HepG2 (cell line): ENCODE data around the gene ADCYAP1R1. TPM values are rescaled to one million over a fixed set of nuclear protein-coding genes. Genes with fewer than 3 reads are reported as not detected.

Experiments
- ATAC-seq: fragments of 200-7000 bp; cut with Tn5 transposase; 3 replicates; pipeline ENCODE4 v1.9.1; 2020; ENCODE audit warnings: mild to moderate bottlenecking, moderate library complexity
- BruUV-seq: library from RNA; stranded (reverse); fragments of 400-500 nt; replicated peaks from 2 replicates; lab custom pipeline; 2021; lab: Mats Ljungman, UMichigan
- CTCF ChIA-PET: fragments of 300-600 bp; formaldehyde crosslinking; extraction: SDS; loops from one replicate; lab custom pipeline; 2021; ENCODE audit warnings: low total read pairs, inconsistent platforms, low intra/inter-chr PET ratio; lab: Yijun Ruan, JAX
- POLR2A ChIA-PET: fragments of 350-600 bp; sonication (Branson Sonifier 250); formaldehyde crosslinking; loops from one replicate; lab custom pipeline; 2020; ENCODE audit warnings: antibody characterized with exemption, inconsistent platforms; lab: Yijun Ruan, JAX
- DNase-seq: peaks from one replicate; pipeline ENCODE4 v3.0.0-alpha.2; 2015; ENCODE audit warnings: low spot score
- FAIRE-seq: peaks from 3 replicates; lab custom pipeline; 2011; peaks lifted over from hg19 to GRCh38; lab: Jason Lieb, UNC
- H2AFZ ChIP-seq: one replicate; pipeline ENCODE4 v1.6.1; 2011; ENCODE audit warnings: low read length, inconsistent platforms
- H3K27ac ChIP-seq: fragments of 300-600 bp; 3 replicates; pipeline ENCODE4 v1.8.0; 2011; ENCODE audit warnings: mixed run types, mild to moderate bottlenecking, mixed read lengths, low read length, inconsistent platforms; ENCODE audit not compliant: insufficient read depth; ENCODE audit errors: extremely low read length
- H3K27me3 ChIP-seq, 2 experiments: fragments of 200-600 bp in 1 of 2; 2 replicates in 1 of 2; 3 replicates in 1 of 2; pipeline versions ENCODE4 v1.6.0 to v1.8.0; 2011; ENCODE audit warnings: low read length in 2 of 2, mild to moderate bottlenecking in 2 of 2, moderate library complexity in 2 of 2, inconsistent platforms in 1 of 2; ENCODE audit not compliant: insufficient read depth in 2 of 2, control insufficient read depth in 1 of 2
- H3K36me3 ChIP-seq, 2 experiments: fragments of 200-600 bp in 1 of 2; replicated peaks in 1 of 2; 2 replicates in 1 of 2; 3 replicates in 1 of 2; pipeline versions ENCODE4 v1.5.1 to v1.8.0; 2011; ENCODE audit warnings: low read length in 2 of 2, inconsistent platforms in 1 of 2; ENCODE audit not compliant: insufficient read depth in 2 of 2, control insufficient read depth in 1 of 2
- H3K4me1 ChIP-seq: 2 replicates; pipeline ENCODE4 v1.5.1; 2012; ENCODE audit warnings: low read length, inconsistent platforms; ENCODE audit not compliant: insufficient read depth
- H3K4me2 ChIP-seq: 2 replicates; pipeline ENCODE4 v1.6.0; 2011; ENCODE audit warnings: low read depth, low read length, inconsistent platforms
- H3K4me3 ChIP-seq, 3 experiments: fragments of 200-600 bp in 1 of 3; sonication (generic), shearing (Covaris generic) in 1 of 3; replicated peaks in 1 of 3; 2 replicates each; pipeline ENCODE4 v1.5.1; 2011 to 2016; ENCODE audit warnings: low read length in 3 of 3, inconsistent platforms in 2 of 3, low read depth in 2 of 3, mild to moderate bottlenecking in 2 of 3, control low read depth in 1 of 3, mixed read lengths in 1 of 3; ENCODE audit not compliant: insufficient read depth in 1 of 3
- H3K79me2 ChIP-seq: one replicate; pipeline ENCODE4 v1.6.1; 2011; ENCODE audit warnings: low read length, inconsistent platforms; ENCODE audit not compliant: insufficient read depth
- H3K9ac ChIP-seq: 2 replicates; pipeline ENCODE4 v1.6.0; 2011; ENCODE audit warnings: mild to moderate bottlenecking, low read depth, low read length, inconsistent platforms; ENCODE audit not compliant: insufficient read depth
- H3K9me3 ChIP-seq: 2 replicates; pipeline ENCODE4 v1.5.1; 2012; ENCODE audit warnings: mild to moderate bottlenecking, low read length
- H4K20me1 ChIP-seq: 2 replicates; pipeline ENCODE4 v1.6.0; 2011; ENCODE audit warnings: inconsistent platforms, mild to moderate bottlenecking, low read length, moderate library complexity; ENCODE audit not compliant: insufficient read depth
- ASH2L ChIP-seq: fragments of 300-600, 200-600 bp; sonication (generic); IDR thresholded peaks from 2 replicates; pipeline ENCODE4 v1.7.0; 2017; ENCODE audit warnings: low read depth, mild to moderate bottlenecking, moderate library complexity, mixed read lengths, low read length; ENCODE audit not compliant: insufficient read length
- ZZZ3 ChIP-seq: sonication (generic); formaldehyde crosslinking; IDR thresholded peaks from 2 replicates; pipeline ENCODE4 v1.4.0; 2020; ENCODE audit warnings: missing genetic modification reagents, mild to moderate bottlenecking, borderline replicate concordance
- WGBS: methylation state at CpG from one replicate; pipeline ENCODE4 v1.1.6; 2017; ENCODE audit warnings: low lambda C conversion rate; 5-methylcytosine and 5-hydroxymethylcytosine counted together
- in situ Hi-C: cut with HindIII; loops from 2 replicates; pipeline ENCODE4 v1.10.0; 2017; ENCODE audit warnings: low pct_unique_long_range_greater_than_20kb; ENCODE audit not compliant: extremely low pct_ligation_motif_present
- intact Hi-C: fragments of 100-400 bp; cut with micrococcal nuclease; formaldehyde crosslinking; loops from one replicate; pipeline ENCODE4 v1.10.0; 2022; ENCODE audit not compliant: unreplicated experiment
- polyA plus RNA-seq, 8 experiments: library from polyadenylated mRNA; depleted of rRNA in 3 of 8; stranded (reverse) in 7 of 8; unstranded in 1 of 8; fragments of >200 nt; fragmentation: Illumina TruSeq in 4 of 8; extraction: Trizol in 4 of 8; gene quantifications; 2 replicates each; pipeline versions ENCODE4 v1.2.1 to v1.2.3, GENCODE V29; 2011 to 2016; ENCODE audit warnings: low read depth in 4 of 8, missing spikeins in 1 of 8, mixed read lengths in 1 of 8; ENCODE audit not compliant: insufficient read depth in 1 of 8
- total RNA-seq, 5 experiments: library from RNA; depleted of rRNA; stranded (reverse); fragments of >200 nt; fragmentation: Illumina TruSeq; extraction: Trizol; gene quantifications; 2 replicates each; pipeline ENCODE4 v1.2.3, GENCODE V29; 2016; ENCODE audit warnings: low read depth in 1 of 5
- TF ChIP-seq, protein P1 (sequence below): sonication (generic); formaldehyde crosslinking; IDR thresholded peaks from 2 replicates; pipeline ENCODE4 v1.8.0; 2022; ENCODE audit warnings: missing genetic modification reagents, low read depth, mild to moderate bottlenecking, borderline replicate concordance
- TF ChIP-seq, protein P2 (sequence below): IDR thresholded peaks from 2 replicates; pipeline ENCODE4 v1.6.1; 2016; ENCODE audit warnings: control low read depth
- TF ChIP-seq, protein P3 (sequence below): sonication (generic); formaldehyde crosslinking; IDR thresholded peaks from 2 replicates; pipeline ENCODE4 v1.5.0; 2020; ENCODE audit warnings: mild to moderate bottlenecking, missing genetic modification reagents

ADCYAP1R1 gene
- total and polyA plus RNA-seq, 2 of the 13 experiments (the other 11 are each of a cell fraction or from before 2014, with no cell fraction given): not detected

DNA sequence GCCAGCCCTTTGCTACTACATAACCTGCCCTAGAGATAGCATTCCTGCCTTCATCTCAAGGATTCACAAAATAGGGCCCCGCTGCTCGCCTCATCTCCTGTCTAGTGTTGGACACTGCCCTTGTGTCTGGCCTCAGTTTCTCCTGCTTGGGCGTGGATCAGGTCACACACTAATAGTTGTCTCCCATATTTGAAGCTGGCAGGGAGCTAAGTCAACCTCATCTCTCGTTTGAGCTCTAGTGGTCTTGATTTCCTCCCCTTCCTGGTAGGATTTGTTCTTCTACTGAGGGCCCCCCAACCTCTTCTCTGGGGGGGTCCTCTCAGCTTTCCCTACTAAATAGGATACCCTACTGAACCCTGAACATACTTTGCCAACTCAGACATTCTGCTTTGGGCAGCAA is 42.2 kb downstream of the ADCYAP1R1 start (continued):
- TF ChIP-seq, protein P1, sequence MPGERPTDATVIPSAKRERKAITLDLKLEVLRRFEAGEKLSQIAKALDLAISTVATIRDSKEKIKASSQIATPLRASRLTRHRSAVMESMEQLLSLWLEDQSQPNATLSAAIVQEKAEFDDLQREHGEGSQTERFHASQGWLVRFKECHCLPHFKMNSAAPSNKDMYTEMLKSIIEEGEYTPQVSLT (CRISPR knock-in tag): no peak
- TF ChIP-seq, protein P2, sequence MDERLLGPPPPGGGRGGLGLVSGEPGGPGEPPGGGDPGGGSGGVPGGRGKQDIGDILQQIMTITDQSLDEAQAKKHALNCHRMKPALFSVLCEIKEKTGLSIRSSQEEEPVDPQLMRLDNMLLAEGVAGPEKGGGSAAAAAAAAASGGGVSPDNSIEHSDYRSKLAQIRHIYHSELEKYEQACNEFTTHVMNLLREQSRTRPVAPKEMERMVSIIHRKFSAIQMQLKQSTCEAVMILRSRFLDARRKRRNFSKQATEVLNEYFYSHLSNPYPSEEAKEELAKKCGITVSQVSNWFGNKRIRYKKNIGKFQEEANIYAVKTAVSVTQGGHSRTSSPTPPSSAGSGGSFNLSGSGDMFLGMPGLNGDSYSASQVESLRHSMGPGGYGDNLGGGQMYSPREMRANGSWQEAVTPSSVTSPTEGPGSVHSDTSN: no peak
- TF ChIP-seq, all 625 proteins: peak for 0

DNA sequence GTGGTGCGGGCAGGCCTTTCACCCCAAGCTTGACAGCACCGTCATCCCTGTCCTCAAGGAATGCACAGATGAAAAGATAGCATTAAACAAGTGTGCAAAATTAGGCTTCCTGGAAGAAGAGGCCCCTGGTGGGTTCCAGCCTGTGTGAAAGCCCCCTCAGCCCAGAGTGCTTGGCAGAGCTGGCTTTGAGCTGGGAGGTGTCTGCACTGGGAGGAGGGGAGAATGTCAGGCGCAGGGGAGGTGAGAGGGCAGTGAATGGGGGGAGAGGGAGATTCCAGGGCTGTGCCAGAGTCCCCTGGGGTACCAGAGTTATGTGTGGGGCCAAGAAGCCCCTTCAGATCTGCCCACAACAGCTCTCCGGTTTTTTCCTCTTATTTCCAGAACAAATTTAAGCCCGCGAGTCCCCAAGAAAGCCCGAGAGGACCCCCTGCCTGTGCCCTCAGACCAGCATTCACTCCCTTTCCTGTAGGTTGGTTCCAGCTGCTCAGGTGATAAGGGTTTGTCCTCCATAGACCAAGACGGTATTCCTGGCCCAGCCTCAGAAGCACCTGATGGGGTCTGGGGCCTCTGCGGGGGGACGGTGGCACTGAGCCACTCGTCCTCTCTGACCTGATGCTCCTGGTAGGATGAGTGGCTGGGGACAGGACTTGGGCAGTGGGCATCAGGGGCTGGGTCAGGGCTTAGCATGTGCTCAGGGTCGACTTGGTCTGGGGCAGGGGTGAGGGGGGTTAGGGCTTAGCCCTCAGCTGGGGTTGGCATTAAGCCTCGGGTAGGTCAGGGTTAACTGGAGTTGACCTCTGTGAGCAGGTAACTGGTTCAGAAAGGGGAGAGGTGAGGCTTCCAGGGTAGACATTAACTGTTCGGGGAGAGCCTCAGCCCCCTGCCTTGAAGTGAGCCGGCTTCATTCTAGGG is 43.4 kb downstream of the ADCYAP1R1 start:
- FAIRE-seq (no peak), ATAC-seq (no peak), DNase-seq (no peak)
- TF ChIP-seq ASH2L: no peak
- TF ChIP-seq ZZZ3 (CRISPR knock-in tag): no peak
- TF ChIP-seq, protein P3, sequence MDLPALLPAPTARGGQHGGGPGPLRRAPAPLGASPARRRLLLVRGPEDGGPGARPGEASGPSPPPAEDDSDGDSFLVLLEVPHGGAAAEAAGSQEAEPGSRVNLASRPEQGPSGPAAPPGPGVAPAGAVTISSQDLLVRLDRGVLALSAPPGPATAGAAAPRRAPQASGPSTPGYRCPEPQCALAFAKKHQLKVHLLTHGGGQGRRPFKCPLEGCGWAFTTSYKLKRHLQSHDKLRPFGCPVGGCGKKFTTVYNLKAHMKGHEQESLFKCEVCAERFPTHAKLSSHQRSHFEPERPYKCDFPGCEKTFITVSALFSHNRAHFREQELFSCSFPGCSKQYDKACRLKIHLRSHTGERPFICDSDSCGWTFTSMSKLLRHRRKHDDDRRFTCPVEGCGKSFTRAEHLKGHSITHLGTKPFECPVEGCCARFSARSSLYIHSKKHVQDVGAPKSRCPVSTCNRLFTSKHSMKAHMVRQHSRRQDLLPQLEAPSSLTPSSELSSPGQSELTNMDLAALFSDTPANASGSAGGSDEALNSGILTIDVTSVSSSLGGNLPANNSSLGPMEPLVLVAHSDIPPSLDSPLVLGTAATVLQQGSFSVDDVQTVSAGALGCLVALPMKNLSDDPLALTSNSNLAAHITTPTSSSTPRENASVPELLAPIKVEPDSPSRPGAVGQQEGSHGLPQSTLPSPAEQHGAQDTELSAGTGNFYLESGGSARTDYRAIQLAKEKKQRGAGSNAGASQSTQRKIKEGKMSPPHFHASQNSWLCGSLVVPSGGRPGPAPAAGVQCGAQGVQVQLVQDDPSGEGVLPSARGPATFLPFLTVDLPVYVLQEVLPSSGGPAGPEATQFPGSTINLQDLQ (CRISPR knock-in tag): no peak
- in situ Hi-C loops (no loop called here), intact Hi-C loops (no loop called here)
- Histone ChIP-seq H3K9me3 (no peaks in the 10 kb centered on the region), H3K9ac (no peak overlapping the region), H3K27ac (no peak overlapping the region), H3K36me3 (no peaks in the 10 kb centered on the region), H3K27me3 (peaks cover 3 to 12% of the 10 kb centered on the region in 2 experiments; a peak in 3 of 5 replicates), H3K4me2 (no peak overlapping the region), H3K4me3 (no peak overlapping the region), H4K20me1 (no peaks in the 10 kb centered on the region), H3K79me2 (no peaks in the 10 kb centered on the region), H2AFZ (no peak overlapping the region), H3K4me1 (no peaks in the 10 kb centered on the region)
- POLR2A ChIA-PET: no interaction called here
- WGBS: 27% methylated on average over 13 of the region's 15 CpGs
- CTCF ChIA-PET: no interaction called here
- BruUV-seq: no TSS peak
